Fibroblast of skin of right quadriceps (primary cell): ENCODE measurements around the gene LINC00237.

Experiments used
- DNase-seq: peaks from one replicate; pipeline ENCODE4 v3.0.0-alpha.2; 2013

The LINC00237 gene

GRCh38 chr20:21125072-21125848 is 19.1 kb upstream of the LINC00237 start:
- DNase-seq, result peak; percentile 41

GRCh38 chr20:21124190-21124589 is 18.0 kb upstream of the LINC00237 start:
- DNase-seq, result no peak

DNA sequence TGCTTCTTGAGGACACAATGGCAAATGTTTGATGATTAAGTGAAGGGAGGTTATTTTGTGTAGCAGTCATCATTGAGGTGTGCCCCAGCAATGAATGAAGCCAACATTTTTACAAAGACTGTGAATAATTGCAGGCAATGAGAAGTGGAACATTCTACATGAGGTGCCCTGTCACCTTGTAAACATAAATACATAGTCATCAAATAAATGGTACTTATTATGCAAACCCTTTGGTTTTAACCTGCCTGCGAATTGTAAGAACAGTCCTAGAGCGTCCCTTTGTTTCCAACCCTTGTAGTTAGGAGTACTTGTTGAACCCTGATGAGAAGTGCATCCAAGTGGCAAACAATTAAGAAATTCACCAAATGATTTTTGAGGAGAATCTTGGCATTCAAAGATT is 12.6 kb upstream of the LINC00237 start:
- no peak for DNase-seq

DNA sequence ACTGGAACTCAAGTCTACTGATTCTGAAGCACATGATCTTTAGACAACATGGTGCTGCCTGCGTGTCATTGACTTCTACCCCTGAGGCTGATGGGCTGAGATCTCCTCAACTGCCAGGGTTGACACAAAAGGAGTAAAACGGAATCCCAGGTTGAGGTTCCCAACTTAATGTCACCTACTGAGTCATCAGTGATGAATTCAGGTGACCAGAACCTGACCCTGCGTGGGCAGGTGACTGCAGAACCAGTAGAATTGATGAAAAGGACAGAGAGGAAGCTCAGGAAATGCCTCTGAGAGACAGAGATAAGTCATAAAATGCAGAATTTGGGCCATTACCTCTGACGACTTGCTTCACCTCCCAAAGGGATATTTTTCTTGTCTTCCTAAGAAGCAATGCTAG is 12.0 kb upstream of the LINC00237 start:
- no peak for DNase-seq

- DNase-seq, result no peak
Observed at GRCh38 chr20:21117521-21117920, 11.4 kb upstream of the LINC00237 start.

DNA sequence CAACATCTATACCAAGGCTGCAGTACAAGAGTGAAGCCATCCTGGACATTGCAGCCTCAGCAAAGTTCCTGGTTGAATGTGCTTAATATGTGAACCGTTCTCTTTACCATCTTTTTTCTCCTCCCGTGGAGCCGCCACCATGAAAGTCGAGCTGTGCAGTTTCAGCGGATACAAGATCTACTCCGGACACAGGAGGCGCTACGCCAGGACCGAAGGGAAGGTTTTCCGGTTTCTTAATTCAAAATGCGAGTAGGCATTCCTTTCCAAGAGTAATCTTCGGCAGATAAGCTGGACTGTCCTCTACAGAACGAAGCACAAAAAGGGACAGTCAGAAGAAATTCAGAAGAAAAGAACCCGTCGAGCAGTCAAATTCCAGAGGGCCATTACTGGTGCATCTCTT is 8.4 kb upstream of the LINC00237 start:
- DNase-seq, result no peak

DNA sequence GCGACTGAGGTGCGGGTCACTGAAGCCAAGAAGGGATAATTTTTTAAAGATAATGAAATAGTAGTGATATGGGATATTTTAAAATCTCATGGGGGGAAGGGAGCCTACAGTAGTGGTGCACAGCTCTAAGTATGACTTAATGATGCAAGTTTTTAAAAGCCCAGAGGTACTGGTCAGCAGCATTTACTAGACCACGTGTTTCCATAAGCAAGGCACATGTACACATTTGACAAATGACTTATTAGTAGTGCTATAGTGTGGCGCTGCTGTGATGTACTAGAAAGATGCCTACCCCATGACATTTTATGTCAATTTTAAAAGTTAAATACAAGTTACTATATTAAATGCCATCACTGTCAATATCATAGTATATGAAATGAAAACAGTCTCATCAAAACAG is 7.5 kb upstream of the LINC00237 start:
- DNase-seq, result no peak

DNA sequence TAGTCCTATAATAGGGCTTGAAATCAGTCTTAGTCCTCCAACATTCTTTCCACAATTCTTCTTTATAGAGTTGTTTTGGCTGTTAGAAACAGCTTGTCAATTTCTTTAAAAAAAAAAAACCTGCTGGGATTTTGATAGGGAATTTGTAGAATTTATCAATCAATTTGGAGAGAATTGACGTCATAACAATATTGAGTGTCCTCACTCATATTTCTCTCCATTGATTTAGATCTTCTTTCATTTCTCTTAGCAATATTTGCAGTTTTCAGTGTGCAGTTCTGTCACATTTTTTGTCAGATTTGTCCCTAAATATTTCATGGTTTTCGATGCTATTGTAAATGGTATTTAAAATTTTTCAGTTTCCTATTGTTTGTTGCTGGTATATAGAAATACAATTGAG is 5.3 kb upstream of the LINC00237 start:
- no peak for DNase-seq

DNA sequence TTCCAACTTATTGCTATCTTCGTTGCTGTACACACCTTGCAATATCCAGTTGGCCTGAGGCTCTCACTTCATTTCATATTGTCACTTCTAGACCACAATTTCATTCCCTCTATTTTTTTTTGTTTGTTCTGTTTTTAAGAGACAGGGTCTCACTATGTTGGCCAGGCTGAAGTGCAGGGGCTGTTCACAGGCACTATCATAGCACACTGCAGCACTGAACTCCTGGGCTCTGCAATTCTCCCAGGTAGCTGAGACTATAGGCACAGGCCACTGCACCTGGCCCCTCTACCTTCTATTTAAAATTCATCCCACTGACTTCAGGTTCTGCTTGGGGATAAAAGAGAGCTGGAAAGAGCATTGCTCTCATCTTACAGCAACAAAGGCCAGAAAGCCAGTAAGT is 4.7 kb upstream of the LINC00237 start:
- no peak for DNase-seq

DNA sequence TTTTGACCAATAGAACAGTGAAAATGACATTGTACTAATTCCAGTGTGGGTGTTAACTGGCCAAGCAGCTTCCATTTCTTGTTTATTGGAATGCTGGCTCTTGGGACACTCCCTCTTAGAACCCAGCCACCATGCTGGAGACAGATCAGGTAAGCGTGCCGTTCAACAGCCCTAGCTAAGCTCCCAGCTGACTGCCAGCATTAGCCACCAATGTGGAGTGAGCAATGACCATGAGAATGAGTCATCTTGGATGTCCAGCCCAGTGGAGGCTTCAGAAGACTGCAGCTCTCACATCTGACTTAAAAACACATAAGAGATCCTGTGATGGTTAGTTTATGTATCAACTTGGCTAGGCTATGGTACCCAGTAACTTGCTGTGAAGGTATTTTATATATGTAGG is 3.0 kb upstream of the LINC00237 start:
- no peak for DNase-seq

GRCh38 chr20:21105429-21106170 is 558 bp downstream of the LINC00237 start:
- no peak for DNase-seq

DNA sequence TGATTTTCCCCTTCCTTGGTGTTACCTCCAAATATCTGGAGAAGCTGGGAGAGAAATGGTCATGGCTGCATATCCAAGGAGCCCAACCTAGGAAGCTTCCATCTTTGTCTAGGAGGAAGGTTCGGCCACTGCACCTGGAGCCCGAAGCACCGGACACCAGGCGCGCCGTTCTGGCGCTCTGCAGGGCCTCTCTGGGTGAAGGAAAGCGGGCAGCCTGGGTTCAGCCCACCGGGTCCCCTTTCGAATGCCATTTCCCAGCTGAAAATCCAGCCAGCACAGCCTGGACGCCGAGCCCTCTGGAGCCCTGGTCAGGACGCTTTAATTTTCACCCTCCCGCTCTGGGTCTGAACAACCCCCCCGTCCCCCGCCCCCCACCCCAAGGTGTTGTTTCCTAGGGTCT is 1.2 kb downstream of the LINC00237 start:
- no peak for DNase-seq

DNA sequence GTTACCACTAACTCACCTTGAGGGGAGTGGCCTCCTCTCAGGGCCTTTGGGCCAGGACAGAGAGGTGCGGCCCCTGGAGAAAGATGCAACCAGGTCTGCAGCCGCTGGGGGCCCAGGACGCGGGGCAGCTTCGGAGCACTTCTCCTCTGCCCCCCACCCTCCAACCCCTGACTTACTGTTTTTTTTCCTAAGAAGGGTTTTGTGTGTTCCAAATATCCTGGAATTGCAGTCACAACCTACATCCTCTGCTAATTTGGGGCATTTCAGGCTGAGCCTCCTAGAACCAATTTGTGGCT is 1.7 kb downstream of the LINC00237 start:
- DNase-seq, result no peak

- no peak for DNase-seq
Observed at GRCh38 chr20:21103582-21104465, 2.3 kb downstream of the LINC00237 start.

DNA sequence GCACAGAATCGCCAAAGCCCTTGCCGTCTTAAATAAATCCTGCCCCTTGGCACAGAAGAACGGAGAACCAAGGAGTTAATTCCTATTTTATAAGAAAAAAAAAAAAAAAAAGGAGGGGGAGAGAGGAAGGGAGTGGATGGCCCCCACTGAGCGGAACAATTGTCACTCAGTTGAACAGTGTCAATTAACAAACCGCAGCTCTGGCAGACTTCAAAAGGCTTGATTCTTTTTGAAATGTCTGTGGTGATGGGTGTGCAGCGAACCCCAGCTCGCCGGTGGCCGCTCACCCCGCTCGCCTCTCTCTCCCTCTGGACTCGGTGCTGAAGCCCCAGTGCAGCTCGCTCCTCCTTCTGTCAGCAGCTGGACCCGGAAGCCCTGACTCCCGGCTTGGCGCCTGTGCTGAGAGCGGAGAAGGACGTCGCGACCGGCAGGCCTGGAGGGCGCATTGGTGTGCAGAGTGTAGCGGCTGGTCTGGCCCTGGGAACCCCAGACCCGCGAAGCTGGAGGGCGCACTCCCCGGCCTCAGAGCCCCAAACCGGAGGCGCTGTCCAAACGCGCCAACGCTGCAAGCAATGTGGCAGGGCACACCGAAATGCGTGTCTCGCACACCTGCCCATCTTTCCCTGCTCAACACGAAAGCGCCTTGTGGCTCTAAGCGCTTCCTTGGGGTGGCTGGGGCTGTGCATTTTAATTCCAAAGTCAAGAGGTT is 3.4 kb downstream of the LINC00237 start:
- no peak for DNase-seq

DNA sequence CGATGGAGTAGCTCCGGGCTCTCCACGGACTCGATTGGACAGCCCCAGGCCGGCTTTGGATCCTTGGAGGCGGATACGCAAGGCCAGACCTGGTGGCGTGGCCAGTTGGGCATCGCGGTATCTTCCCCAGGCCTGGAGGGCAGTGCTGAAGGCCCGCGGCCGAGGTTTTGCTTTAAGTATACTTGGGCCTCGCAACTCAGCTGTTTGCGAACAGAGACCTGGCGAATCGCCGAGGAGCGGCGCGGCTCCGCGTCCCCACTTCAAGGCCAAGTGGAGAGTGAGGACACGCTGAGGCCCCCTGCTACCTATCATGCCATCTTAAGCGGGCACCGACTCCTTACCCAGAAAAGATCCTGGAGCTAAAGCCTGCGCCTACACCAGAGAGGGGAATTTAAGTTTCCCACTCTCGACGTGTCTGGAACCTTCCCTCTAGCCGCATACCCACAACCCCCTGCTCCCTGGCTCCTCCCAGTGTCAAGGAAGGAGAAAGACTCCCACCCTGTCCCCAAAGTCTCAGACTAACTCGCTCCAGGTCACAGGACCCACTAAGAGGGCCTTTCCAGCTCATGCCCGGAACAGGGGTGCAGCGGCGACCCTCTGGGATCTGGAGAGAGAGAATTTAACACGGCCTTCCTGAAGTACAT is 4.1 kb downstream of the LINC00237 start:
- no peak for DNase-seq

DNA sequence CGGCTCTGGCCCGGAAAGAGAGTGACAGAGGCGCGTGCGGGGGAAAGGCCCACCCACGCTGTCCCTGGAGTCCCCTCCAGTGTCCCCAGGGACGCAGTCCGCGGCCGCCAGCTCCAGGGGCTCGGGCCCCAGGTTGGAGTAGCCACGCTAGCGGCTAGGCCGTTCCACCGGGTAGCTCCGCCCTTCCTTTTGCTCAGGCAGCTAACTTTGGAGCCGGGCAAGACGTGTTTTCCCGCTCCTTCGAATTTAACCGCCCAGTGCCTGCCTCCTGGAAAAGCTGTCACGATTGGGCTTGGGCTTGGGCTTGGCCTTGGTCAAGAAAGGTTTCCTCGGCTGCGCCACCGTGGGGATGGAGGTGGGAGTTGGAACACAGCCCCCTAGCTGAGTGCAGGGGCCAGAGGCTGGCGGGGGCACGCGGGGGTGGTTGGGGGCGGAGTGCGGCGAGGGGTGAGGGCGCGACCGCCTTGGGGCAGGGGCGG is 4.7 kb downstream of the LINC00237 start:
- no peak for DNase-seq

GRCh38 chr20:21100578-21101452 is 5.3 kb downstream of the LINC00237 start:
- peak; percentile 4 for DNase-seq

- DNase-seq, result peak; percentile 6
Observed at GRCh38 chr20:21099751-21100577, 6.2 kb downstream of the LINC00237 start.

DNA sequence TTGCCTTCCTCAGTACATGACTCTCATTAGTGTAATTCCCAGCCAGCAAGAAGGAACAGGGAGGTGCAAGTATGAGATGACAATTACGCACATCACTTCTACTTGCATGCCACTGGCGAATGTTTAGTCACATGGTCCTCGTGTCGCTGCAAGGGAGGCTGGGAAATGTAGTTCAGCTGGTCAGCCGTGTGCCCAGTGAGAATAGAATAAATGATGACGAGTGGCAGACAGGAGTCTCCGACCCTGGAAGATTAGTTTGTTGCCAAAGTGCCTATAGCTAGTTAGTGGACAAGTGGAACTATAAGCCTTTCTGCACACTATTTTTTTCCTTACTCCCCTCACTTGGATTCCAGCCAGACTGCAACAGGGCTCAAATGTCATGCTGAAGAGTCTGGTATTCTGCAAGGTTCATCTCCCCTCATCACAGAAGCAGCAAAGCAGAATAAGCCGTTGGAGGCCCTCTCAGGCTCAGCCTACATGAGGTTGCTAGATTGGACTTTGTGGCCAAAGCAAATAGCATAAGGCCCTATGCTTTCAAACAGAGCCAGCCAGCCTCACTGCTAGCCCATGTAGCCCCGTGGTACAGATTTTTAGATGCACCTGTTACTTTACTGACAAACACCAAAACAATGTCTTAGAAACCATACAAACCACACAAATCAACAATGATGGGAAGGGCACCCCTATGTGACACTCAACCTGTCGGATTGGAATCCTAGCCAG is 9.7 kb downstream of the LINC00237 start:
- DNase-seq, result peak; percentile 4
